IPS-18a (cell line): ENCODE results near the gene SH3RF3.

Experiments
- H3K27ac ChIP-seq: one replicate; pipeline ENCODE4 v1.5.1; 2013; ENCODE audit warnings: low read length
- H3K27me3 ChIP-seq: one replicate; pipeline ENCODE4 v1.6.1; 2013; ENCODE audit warnings: mild to moderate bottlenecking, low read length; ENCODE audit not compliant: control insufficient read depth, insufficient read depth
- H3K36me3 ChIP-seq: one replicate; pipeline ENCODE4 v1.6.1; 2013; ENCODE audit warnings: low read depth, low read length; ENCODE audit not compliant: control insufficient read depth
- H3K4me1 ChIP-seq: one replicate; pipeline ENCODE4 v1.6.1; 2013; ENCODE audit warnings: low read depth, low read length; ENCODE audit not compliant: control insufficient read depth
- H3K4me3 ChIP-seq: one replicate; pipeline ENCODE4 v1.5.1; 2013; ENCODE audit warnings: low read length
- H3K9ac ChIP-seq: one replicate; pipeline ENCODE4 v1.6.1; 2013; ENCODE audit warnings: mild to moderate bottlenecking, low read length, moderate library complexity
- H3K9me3 ChIP-seq: one replicate; pipeline ENCODE4 v1.6.1; 2013; ENCODE audit warnings: low read depth, low read length; ENCODE audit not compliant: control insufficient read depth

SH3RF3 gene

GRCh38 chr2:109436610-109437225 lies 307.7 kb downstream of the SH3RF3 start:
- Histone ChIP-seq H3K9ac (no peak overlapping the region), H3K27ac (no peak overlapping the region), H3K9me3 (no peaks in the 10 kb centered on the region), H3K4me1 (no peaks in the 10 kb centered on the region), H3K27me3 (no peaks in the 10 kb centered on the region), H3K36me3 (no peaks in the 10 kb centered on the region), H3K4me3 (no peak overlapping the region)

DNA sequence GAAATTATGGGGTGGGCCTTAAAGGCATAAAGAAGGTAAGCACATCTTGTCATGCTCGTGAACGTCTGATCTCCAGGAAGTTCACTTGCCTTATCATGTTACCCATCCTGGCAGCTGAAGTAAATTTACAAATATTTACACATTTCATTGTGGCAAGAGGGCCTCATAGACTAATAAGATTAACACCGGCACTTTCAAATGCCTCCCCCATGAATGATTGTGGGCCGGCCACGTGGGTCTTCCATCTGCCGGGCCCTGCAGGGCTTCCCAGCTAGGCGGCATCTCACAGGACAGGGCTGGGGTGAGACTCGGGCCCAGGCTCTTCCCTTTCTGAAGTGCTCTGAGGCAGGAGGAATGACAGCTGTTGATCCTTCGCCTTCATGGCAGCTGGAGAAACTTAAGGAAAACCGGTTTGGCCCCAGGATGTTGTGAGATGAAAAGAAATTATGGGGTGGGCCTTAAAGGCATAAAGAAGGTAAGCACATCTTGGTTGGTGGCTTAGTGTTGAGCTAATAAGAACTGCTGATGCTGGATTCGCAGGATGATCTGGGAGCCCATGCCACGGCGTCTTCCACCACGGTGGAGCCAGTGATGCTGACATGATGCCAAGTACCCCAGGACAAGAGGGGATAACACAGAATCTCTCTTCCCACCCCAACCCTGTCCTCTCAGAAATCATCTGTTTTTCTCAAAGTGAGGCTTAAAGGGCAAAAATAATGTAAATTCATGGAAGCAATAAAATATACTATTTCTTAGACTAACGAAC lies 308.5 kb downstream of the SH3RF3 start:
- H3K4me3 ChIP-seq = no peak overlapping the region
- H3K9me3 ChIP-seq = no peaks in the 10 kb centered on the region
- H3K27ac ChIP-seq = no peak overlapping the region
- H3K36me3 ChIP-seq = no peaks in the 10 kb centered on the region
- no peaks in the 10 kb centered on the region for H3K4me1 ChIP-seq
- no peaks in the 10 kb centered on the region for H3K27me3 ChIP-seq
- H3K9ac ChIP-seq = no peak overlapping the region

GRCh38 chr2:109438146-109438545 lies 309.1 kb downstream of the SH3RF3 start:
- Histone ChIP-seq H3K27ac (no peak overlapping the region), H3K36me3 (no peaks in the 10 kb centered on the region), H3K4me3 (no peak overlapping the region), H3K27me3 (no peaks in the 10 kb centered on the region), H3K9me3 (peaks cover 6% of the 10 kb centered on the region), H3K4me1 (no peaks in the 10 kb centered on the region), H3K9ac (no peak overlapping the region)

- H3K27ac ChIP-seq = no peak overlapping the region
- H3K27me3 ChIP-seq = no peaks in the 10 kb centered on the region
- H3K9me3 ChIP-seq = peaks cover 13% of the 10 kb centered on the region
- no peaks in the 10 kb centered on the region for H3K4me1 ChIP-seq
- no peaks in the 10 kb centered on the region for H3K36me3 ChIP-seq
- no peak overlapping the region for H3K4me3 ChIP-seq
- H3K9ac ChIP-seq = no peak overlapping the region
These were observed 309.9 kb downstream of the SH3RF3 start for GRCh38 chr2:109438773-109439389.

- Histone ChIP-seq H3K4me3 (no peak overlapping the region), H3K27me3 (no peaks in the 10 kb centered on the region), H3K4me1 (no peaks in the 10 kb centered on the region), H3K9me3 (peaks cover 14% of the 10 kb centered on the region), H3K9ac (no peak overlapping the region), H3K36me3 (no peaks in the 10 kb centered on the region), H3K27ac (no peak overlapping the region)
These were observed 310.4 kb downstream of the SH3RF3 start for GRCh38 chr2:109439390-109439786.

GRCh38 chr2:109439986-109440385 lies 311.0 kb downstream of the SH3RF3 start:
- no peak overlapping the region for H3K27ac ChIP-seq

DNA sequence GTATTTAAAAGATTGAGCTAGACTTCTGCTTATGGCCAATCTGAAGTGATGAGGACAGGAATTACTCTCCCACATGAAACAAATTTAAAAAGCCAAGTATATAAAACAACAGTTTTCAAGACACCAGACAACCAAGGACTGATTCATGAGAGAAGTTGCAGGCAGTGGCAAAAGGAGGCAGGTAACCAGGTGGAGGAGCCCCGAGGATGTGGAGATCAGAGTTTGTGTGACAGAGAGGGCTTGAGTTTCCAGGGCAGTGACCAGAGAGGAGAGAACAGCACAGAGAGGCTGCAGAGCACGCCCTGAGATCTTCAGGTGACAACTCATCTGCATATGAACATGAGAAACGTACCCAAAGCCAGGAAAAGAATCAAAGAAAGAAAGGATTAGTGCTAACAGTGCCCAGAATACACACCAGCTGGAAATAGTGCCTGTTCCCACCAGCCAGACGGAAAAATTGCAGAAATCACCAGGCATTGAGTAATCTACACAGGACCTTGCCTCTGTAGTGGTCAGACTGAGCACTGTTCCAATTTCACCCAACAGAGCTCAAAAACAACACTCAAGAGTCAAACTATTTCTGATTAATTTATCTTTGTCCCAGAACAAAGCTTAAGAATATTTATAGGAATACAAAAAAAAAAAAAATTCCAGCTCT lies 311.6 kb downstream of the SH3RF3 start:
- H3K27me3 ChIP-seq = no peaks in the 10 kb centered on the region
- no peak overlapping the region for H3K9ac ChIP-seq
- no peak overlapping the region for H3K4me3 ChIP-seq
- H3K27ac ChIP-seq = no peak overlapping the region
- H3K36me3 ChIP-seq = no peaks in the 10 kb centered on the region
- no peaks in the 10 kb centered on the region for H3K4me1 ChIP-seq
- peaks cover 19% of the 10 kb centered on the region for H3K9me3 ChIP-seq

More at GRCh38 chr2:109439986-109440385, 311.0 kb downstream of the SH3RF3 start:
- Histone ChIP-seq H3K36me3 (no peaks in the 10 kb centered on the region), H3K27me3 (no peaks in the 10 kb centered on the region), H3K9ac (no peak overlapping the region), H3K4me3 (no peak overlapping the region), H3K4me1 (no peaks in the 10 kb centered on the region), H3K9me3 (peaks cover 19% of the 10 kb centered on the region)

DNA sequence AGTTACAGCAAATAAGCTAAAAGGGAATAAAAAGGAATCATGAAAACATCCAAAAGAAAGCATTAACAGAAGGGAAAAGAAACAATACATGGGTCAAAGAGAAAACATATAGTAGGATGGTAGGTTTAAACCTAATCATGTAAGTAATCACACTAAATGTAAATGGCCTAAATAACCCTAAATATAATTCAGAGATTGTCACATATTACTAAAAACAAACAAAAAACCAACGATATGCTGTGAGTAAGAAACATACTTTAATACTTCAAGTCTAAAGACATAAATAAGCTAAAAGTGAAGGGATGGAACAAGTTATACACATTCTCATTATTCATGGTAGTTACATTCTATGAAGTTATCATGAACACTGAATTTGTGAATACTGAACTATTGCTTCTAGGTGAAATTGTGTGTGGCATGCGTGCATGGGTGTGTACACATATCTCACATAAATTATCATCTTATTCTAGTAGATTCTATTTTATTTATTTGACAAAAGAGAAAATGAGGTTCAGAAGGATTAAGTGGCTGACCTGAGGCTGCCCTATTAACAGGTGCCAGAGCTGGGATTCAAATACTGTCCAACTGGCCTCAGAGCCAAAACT lies 313.8 kb downstream of the SH3RF3 start:
- H3K27me3 ChIP-seq = no peaks in the 10 kb centered on the region
- H3K4me1 ChIP-seq = no peaks in the 10 kb centered on the region
- H3K27ac ChIP-seq = no peak overlapping the region
- H3K9me3 ChIP-seq = peaks cover 19% of the 10 kb centered on the region
- no peaks in the 10 kb centered on the region for H3K36me3 ChIP-seq
- H3K4me3 ChIP-seq = no peak overlapping the region
- no peak overlapping the region for H3K9ac ChIP-seq

DNA sequence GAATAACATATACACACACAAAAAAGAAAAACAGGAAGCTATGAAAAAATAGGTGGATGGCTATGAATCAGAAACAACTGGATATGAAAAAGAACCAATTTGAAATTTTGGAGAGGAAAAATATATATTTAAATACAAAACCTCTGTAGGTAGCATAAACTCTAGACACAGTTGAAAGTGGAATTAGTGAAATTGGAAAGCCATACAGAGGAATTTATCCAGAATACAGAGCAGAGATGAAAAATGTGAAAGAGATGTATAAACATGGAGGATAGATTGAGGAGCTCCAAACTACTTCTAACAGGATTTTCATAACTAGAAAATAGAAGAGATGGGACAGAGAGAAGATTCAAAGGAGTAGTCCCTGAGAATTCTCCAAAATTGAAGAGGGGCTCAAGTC lies 315.9 kb downstream of the SH3RF3 start:
- no peak overlapping the region for H3K4me3 ChIP-seq
- H3K27me3 ChIP-seq = no peaks in the 10 kb centered on the region
- H3K9me3 ChIP-seq = peaks cover 19% of the 10 kb centered on the region
- no peaks in the 10 kb centered on the region for H3K4me1 ChIP-seq
- no peak overlapping the region for H3K27ac ChIP-seq
- H3K36me3 ChIP-seq = no peaks in the 10 kb centered on the region
- H3K9ac ChIP-seq = no peak overlapping the region

GRCh38 chr2:109446278-109447131 lies 317.5 kb downstream of the SH3RF3 start:
- Histone ChIP-seq H3K36me3 (no peaks in the 10 kb centered on the region), H3K4me1 (no peaks in the 10 kb centered on the region), H3K9ac (no peak overlapping the region), H3K9me3 (peaks cover 19% of the 10 kb centered on the region), H3K4me3 (no peak overlapping the region), H3K27ac (no peak overlapping the region), H3K27me3 (no peaks in the 10 kb centered on the region)
